H1 (cell line): ENCODE results near the gene WDFY1. TPM values are rescaled to one million over a fixed set of nuclear protein-coding genes. Genes with fewer than 3 reads are reported as not detected.

Experiments
- CTCF ChIA-PET: fragments of 300-600 bp; sonication (Branson Sonifier 250); formaldehyde crosslinking; loops from one replicate; lab custom pipeline; 2021; ENCODE audit not compliant: partially characterized antibody; lab: Charles Lee
- POLR2A ChIA-PET: fragments of 300-600 bp; sonication (Branson Sonifier 250); formaldehyde crosslinking; loops from one replicate; lab custom pipeline; 2021; ENCODE audit warnings: inconsistent platforms; ENCODE audit not compliant: partially characterized antibody; lab: Charles Lee
- DNase-seq, 2 experiments: peaks; one replicate each; pipeline versions ENCODE4 v3.0.0 to v3.0.0-alpha.2; 2010 to 2022; ENCODE audit warnings: low spot score in 2 of 2, low read depth in 1 of 2, mixed read lengths in 1 of 2
- FAIRE-seq: peaks from 2 replicates; lab custom pipeline; 2011; peaks lifted over from hg19 to GRCh38; lab: Jason Lieb, UNC
- H2AFZ ChIP-seq: 2 replicates; pipeline ENCODE4 v1.8.1; 2012; ENCODE audit warnings: low read length, inconsistent platforms
- H2AK5ac ChIP-seq: 2 replicates; pipeline ENCODE4 v1.6.1; 2013; ENCODE audit warnings: low read depth, low read length
- H2BK120ac ChIP-seq: replicated peaks from 2 replicates; pipeline ENCODE3; 2013; ENCODE audit warnings: low read depth, low read length, inconsistent platforms
- H2BK12ac ChIP-seq: 2 replicates; pipeline ENCODE4 v1.6.1; 2013; ENCODE audit warnings: low read depth, low read length
- H2BK15ac ChIP-seq: 2 replicates; pipeline ENCODE4 v1.6.1; 2013; ENCODE audit warnings: low read length
- H2BK20ac ChIP-seq: 2 replicates; pipeline ENCODE4 v1.6.1; 2013; ENCODE audit warnings: low read length
- H2BK5ac ChIP-seq: 2 replicates; pipeline ENCODE4 v1.6.1; 2013; ENCODE audit warnings: low read depth, low read length
- H3K14ac ChIP-seq: 2 replicates; pipeline ENCODE4 v1.6.1; 2013; ENCODE audit warnings: inconsistent platforms; ENCODE audit not compliant: insufficient read length
- H3K18ac ChIP-seq: 2 replicates; pipeline ENCODE4 v1.6.1; 2013; ENCODE audit warnings: low read length; ENCODE audit errors: extremely low read depth
- H3K23ac ChIP-seq: 2 replicates; pipeline ENCODE4 v1.6.1; 2013; ENCODE audit warnings: inconsistent platforms; ENCODE audit not compliant: insufficient read length
- H3K23me2 ChIP-seq: 2 replicates; pipeline ENCODE4 v1.6.1; 2013; ENCODE audit warnings: low read depth, low read length
- H3K27ac ChIP-seq: 2 replicates; pipeline ENCODE4 v1.6.1; 2011; ENCODE audit warnings: low read depth, low read length, inconsistent platforms
- H3K27me3 ChIP-seq, 4 experiments: replicated peaks in 1 of 4; 1 replicate in 1 of 4; 2 replicates in 3 of 4; pipeline versions ENCODE4 v1.6.1 to v1.8.1; 2011 to 2013; ENCODE audit warnings: low read length in 3 of 4, mild to moderate bottlenecking in 3 of 4, inconsistent platforms in 2 of 4, mixed read lengths in 2 of 4, moderate library complexity in 1 of 4; ENCODE audit not compliant: control insufficient read depth in 3 of 4, insufficient read depth in 3 of 4; ENCODE audit errors: extremely low read depth in 1 of 4
- H3K36me3 ChIP-seq, 4 experiments: 2 replicates each; pipeline versions ENCODE4 v1.6.1 to v1.8.1; 2011 to 2013; ENCODE audit warnings: mild to moderate bottlenecking in 4 of 4, low read length in 3 of 4, moderate library complexity in 2 of 4, control low read depth in 1 of 4, inconsistent platforms in 1 of 4; ENCODE audit not compliant: insufficient read depth in 4 of 4, control insufficient read depth in 2 of 4
- H3K4ac ChIP-seq: replicated peaks from 2 replicates; pipeline ENCODE3; 2013; ENCODE audit warnings: low read length, low read depth, mixed read lengths, inconsistent platforms; ENCODE audit not compliant: insufficient read length
- H3K4me1 ChIP-seq, 4 experiments: replicated peaks in 1 of 4; 1 replicate in 1 of 4; 2 replicates in 3 of 4; pipeline versions ENCODE4 v1.6.1 to v1.8.1; 2011 to 2013; ENCODE audit warnings: low read length in 3 of 4, inconsistent platforms in 2 of 4, mixed read lengths in 1 of 4; ENCODE audit not compliant: insufficient read depth in 4 of 4, control insufficient read depth in 3 of 4
- H3K4me2 ChIP-seq, 2 experiments: 2 replicates each; pipeline versions ENCODE4 v1.6.1 to v1.8.1; 2011 to 2013; ENCODE audit warnings: low read depth in 2 of 2, low read length in 2 of 2, control low read depth in 1 of 2, inconsistent platforms in 1 of 2, mild to moderate bottlenecking in 1 of 2; ENCODE audit not compliant: insufficient read depth in 1 of 2
- H3K4me3 ChIP-seq, 4 experiments: fragments of 200-600, 300-600 bp in 1 of 4; sonication (generic), shearing (Covaris generic), sonication (Bioruptor Twin) in 1 of 4; 2 replicates each; pipeline versions ENCODE4 v1.5.1 to v1.8.1; 2011 to 2016; ENCODE audit warnings: low read length in 4 of 4, low read depth in 3 of 4, control low read depth in 2 of 4, inconsistent platforms in 2 of 4, mild to moderate bottlenecking in 2 of 4, mixed read lengths in 1 of 4, moderate library complexity in 1 of 4; ENCODE audit not compliant: insufficient read depth in 2 of 4; ENCODE audit errors: extremely low read depth in 1 of 4
- H3K56ac ChIP-seq: replicated peaks from 2 replicates; pipeline ENCODE3; 2013; ENCODE audit warnings: low read depth, mild to moderate bottlenecking, mixed read lengths, low read length, inconsistent platforms; ENCODE audit not compliant: insufficient read length
- H3K79me1 ChIP-seq: 2 replicates; pipeline ENCODE4 v1.6.1; 2013; ENCODE audit warnings: low read depth, low read length, control low read depth
- H3K79me2 ChIP-seq, 2 experiments: 2 replicates each; pipeline versions ENCODE4 v1.6.1 to v1.8.1; 2012 to 2013; ENCODE audit warnings: low read length in 2 of 2, mild to moderate bottlenecking in 2 of 2, inconsistent platforms in 1 of 2; ENCODE audit not compliant: insufficient read depth in 2 of 2, control insufficient read depth in 1 of 2
- H3K9ac ChIP-seq, 4 experiments: replicated peaks in 1 of 4; 1 replicate in 1 of 4; 2 replicates in 3 of 4; pipeline versions ENCODE4 v1.6.1 to v1.8.1; 2011 to 2013; ENCODE audit warnings: low read depth in 3 of 4, low read length in 3 of 4, control low read depth in 2 of 4, mild to moderate bottlenecking in 2 of 4, moderate library complexity in 2 of 4, inconsistent platforms in 1 of 4; ENCODE audit errors: extremely low read depth in 1 of 4
- H3K9me3 ChIP-seq, 2 experiments: 2 replicates each; pipeline versions ENCODE4 v1.6.1 to v1.8.1; 2012 to 2013; ENCODE audit warnings: mild to moderate bottlenecking in 2 of 2, moderate library complexity in 2 of 2, control low read depth in 1 of 2, inconsistent platforms in 1 of 2, low read depth in 1 of 2, low read length in 1 of 2, mixed read lengths in 1 of 2; ENCODE audit not compliant: insufficient read depth in 2 of 2
- H4K20me1 ChIP-seq, 2 experiments: replicated peaks in 1 of 2; 2 replicates each; pipeline versions ENCODE3 to v1.8.1; 2011 to 2013; ENCODE audit warnings: inconsistent platforms in 2 of 2, low read length in 2 of 2, mild to moderate bottlenecking in 1 of 2; ENCODE audit not compliant: insufficient read depth in 2 of 2, control insufficient read depth in 1 of 2
- H4K5ac ChIP-seq: 2 replicates; pipeline ENCODE4 v1.6.1; 2013; ENCODE audit warnings: low read length, low read depth, mixed read lengths, inconsistent platforms; ENCODE audit not compliant: insufficient read length
- H4K8ac ChIP-seq: 2 replicates; pipeline ENCODE4 v1.8.0; 2013; ENCODE audit warnings: mild to moderate bottlenecking, moderate library complexity, low read length, inconsistent platforms; ENCODE audit not compliant: insufficient read depth; ENCODE audit errors: extremely low read depth
- H4K91ac ChIP-seq: replicated peaks from 2 replicates; pipeline ENCODE3; 2013; ENCODE audit warnings: low read length, mixed read lengths, inconsistent platforms; ENCODE audit not compliant: insufficient read length
- BRCA1 ChIP-seq: IDR thresholded peaks from 2 replicates; pipeline ENCODE4 v1.6.1; 2012; ENCODE audit warnings: low read depth, low read length, improper control_type of control experiment
- CBX8 ChIP-seq: fragments of 300-800, 300-1000 bp; sonication (generic); IDR thresholded peaks from 2 replicates; pipeline ENCODE4 v1.7.1; 2016; ENCODE audit warnings: low read depth, low read length, borderline replicate concordance
- CHD2 ChIP-seq: IDR thresholded peaks from 2 replicates; pipeline ENCODE4 v1.6.1; 2012; ENCODE audit warnings: low read length, improper control_type of control experiment
- EZH2 ChIP-seq: fragments of 200-600 bp; sonication (generic); IDR thresholded peaks from 2 replicates; pipeline ENCODE4 v1.7.1; 2012; ENCODE audit warnings: low read depth, mild to moderate bottlenecking, moderate library complexity, low read length, inconsistent platforms; ENCODE audit not compliant: severe bottlenecking
- MAFK ChIP-seq: IDR thresholded peaks from 2 replicates; pipeline ENCODE4 v1.6.1; 2012; ENCODE audit warnings: low read depth, mild to moderate bottlenecking, improper control_type of control experiment, low read length
- PHF8 ChIP-seq: fragments of 200-600 bp; sonication (generic); conservative IDR thresholded peaks from 2 replicates; pipeline ENCODE4 v1.7.1; 2012; ENCODE audit warnings: low read depth, mild to moderate bottlenecking, inconsistent platforms, low read length, moderate library complexity
- POLR2AphosphoS5 ChIP-seq: IDR thresholded peaks from 2 replicates; pipeline ENCODE4 v1.6.1; 2011; ENCODE audit warnings: low read depth, low read length
- POU5F1 ChIP-seq: IDR thresholded peaks from 2 replicates; pipeline ENCODE4 v1.6.1; 2011; ENCODE audit warnings: low read depth, mild to moderate bottlenecking, low read length, moderate library complexity
- RXRA ChIP-seq: IDR thresholded peaks from 2 replicates; pipeline ENCODE4 v1.6.1; 2011; ENCODE audit warnings: low read depth, mild to moderate bottlenecking, low read length, moderate library complexity; ENCODE audit not compliant: insufficient read depth
- SP2 ChIP-seq: IDR thresholded peaks from 2 replicates; pipeline ENCODE4 v1.6.1; 2012; ENCODE audit warnings: mild to moderate bottlenecking, low read length, inconsistent platforms
- SRF ChIP-seq: IDR thresholded peaks from 2 replicates; pipeline ENCODE4 v1.6.1; 2011; ENCODE audit warnings: mild to moderate bottlenecking, low read depth, low read length, moderate library complexity
- SUZ12 ChIP-seq: fragments of 200-600 bp; sonication (generic); IDR thresholded peaks from 2 replicates; pipeline ENCODE4 v1.6.1; 2012; ENCODE audit warnings: mild to moderate bottlenecking, inconsistent platforms, low read length, moderate library complexity, mixed read lengths
- TAF1 ChIP-seq: IDR thresholded peaks from 2 replicates; pipeline ENCODE4 v1.6.1; 2011; ENCODE audit warnings: mild to moderate bottlenecking, low read depth, low read length
- WGBS, 2 experiments: shearing (Covaris generic) in 1 of 2; methylation state at CpG; one replicate each; pipeline versions ENCODE4 v1.1.6 to v1.1.7; 2013 to 2015; ENCODE audit warnings: low lambda C conversion rate in 2 of 2, mixed read lengths in 2 of 2, inconsistent platforms in 1 of 2, low coverage in 1 of 2, missing lambda C conversion rate in 1 of 2; ENCODE audit not compliant: insufficient replicate concordance in 2 of 2, insufficient coverage in 1 of 2, insufficient read length in 1 of 2; ENCODE audit errors: extremely low coverage in 1 of 2, missing lambda C conversion rate in 1 of 2; 5-methylcytosine and 5-hydroxymethylcytosine counted together
- polyA plus RNA-seq, 7 experiments: library from polyadenylated mRNA; depleted of rRNA in 3 of 7; stranded (reverse) in 5 of 7; unstranded in 2 of 7; fragments of >200 nt in 5 of 7; fragments of 200-250 nt in 2 of 7; gene quantifications; 1 replicate in 5 of 7; 2 replicates in 1 of 7; 4 replicates in 1 of 7; pipeline versions ENCODE4 v1.2.1 to v1.2.3, GENCODE V29; 2011 to 2013; ENCODE audit warnings: missing spikeins in 2 of 7, mixed read lengths in 2 of 7
- total RNA-seq: library from RNA; stranded (reverse); fragmentation: NEBNext Ultra II Directional; extraction: Animal tissue kit (Norgen Biotek cat#: 25700); gene quantifications from 2 replicates; pipeline ENCODE4 v1.2.1, GENCODE V29; 2021
- TF ChIP-seq, protein P1 (sequence below): IDR thresholded peaks from 2 replicates; pipeline ENCODE4 v1.6.1; 2011; ENCODE audit warnings: low read length, improper control_type of control experiment

The WDFY1 gene
- total and polyA plus RNA-seq, 2 of the 8 experiments (the other 6 are each of a cell fraction or from before 2014, with no cell fraction given), result 68.4 to 94.7 TPM

DNA sequence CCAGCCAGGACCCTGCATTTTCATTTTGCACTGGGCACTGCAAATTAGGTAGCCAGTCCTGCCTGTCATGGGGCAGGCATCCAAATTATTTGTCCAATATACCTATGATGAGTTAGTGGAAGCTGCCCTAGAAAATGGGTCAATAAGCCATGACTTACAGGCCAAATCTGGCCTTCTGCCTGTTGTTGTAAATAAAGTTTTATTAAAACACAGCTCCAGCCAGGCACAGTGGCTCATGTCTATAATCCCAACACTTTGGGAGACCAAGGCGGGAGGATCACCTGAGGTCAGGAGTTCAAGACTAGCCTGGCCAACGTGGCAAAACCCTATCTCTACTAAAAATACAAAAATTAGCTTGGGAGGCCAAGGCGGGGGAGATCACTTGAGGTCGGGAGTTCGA lies 116.0 kb downstream of the WDFY1 start:
- Histone ChIP-seq H3K18ac (no peak overlapping the region), H3K4me3 (no peak overlapping the region), H2BK12ac (no peak overlapping the region), H2BK120ac (no peak overlapping the region), H4K5ac (no peak overlapping the region), H3K14ac (no peak overlapping the region), H3K79me1 (peaks cover 3% of the 10 kb centered on the region; the same call in 1 of the 2 replicates), H4K8ac (no peak overlapping the region), H3K9me3 (no peaks in the 10 kb centered on the region), H4K20me1 (peaks cover 0 to 1% of the 10 kb centered on the region in 2 experiments), H2AFZ (no peak overlapping the region), H3K79me2 (peaks cover 0 to 26% of the 10 kb centered on the region in 2 experiments; a peak in 2 of 4 replicates), H2BK20ac (no peak overlapping the region), H3K23ac (no peak overlapping the region), H4K91ac (no peak overlapping the region), H3K23me2 (no peaks in the 10 kb centered on the region), H3K4me1 (peaks cover 5 to 12% (median 10%) of the 10 kb centered on the region in 4 experiments; a peak in 5 of 7 replicates), H3K27ac (no peak overlapping the region), H3K4me2 (no peak overlapping the region), H3K27me3 (no peaks in the 10 kb centered on the region), H3K9ac (no peak overlapping the region), H3K36me3 (no peaks in the 10 kb centered on the region), H2BK5ac (no peak overlapping the region)
- FAIRE-seq (no peak), DNase-seq (no peak)
- CTCF ChIA-PET, result interaction anchor here (0.8 to 2.4 kb wide), 7 partner anchors 8 to 50 kb away, joined by 3 to 10 read pairs (median 4); partner anchors contain the start of gene AP1S3
- POLR2A ChIA-PET, result interaction anchor here (1.2 kb wide), 1 partner anchor 11 kb away, joined by 3 read pairs; no protein-coding TSS in a partner anchor
- 89% methylated on average over 5 of the region's 5 CpGs; no CpG with 5 or more reads in 1 of the 2 experiments for WGBS, 2 experiments
- TF ChIP-seq CHD2, result no peak
- no peak for TF ChIP-seq MAFK
- TF ChIP-seq, protein P1, sequence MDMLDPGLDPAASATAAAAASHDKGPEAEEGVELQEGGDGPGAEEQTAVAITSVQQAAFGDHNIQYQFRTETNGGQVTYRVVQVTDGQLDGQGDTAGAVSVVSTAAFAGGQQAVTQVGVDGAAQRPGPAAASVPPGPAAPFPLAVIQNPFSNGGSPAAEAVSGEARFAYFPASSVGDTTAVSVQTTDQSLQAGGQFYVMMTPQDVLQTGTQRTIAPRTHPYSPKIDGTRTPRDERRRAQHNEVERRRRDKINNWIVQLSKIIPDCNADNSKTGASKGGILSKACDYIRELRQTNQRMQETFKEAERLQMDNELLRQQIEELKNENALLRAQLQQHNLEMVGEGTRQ, result no peak
- no peak for TF ChIP-seq POLR2AphosphoS5
- no peak for TF ChIP-seq POU5F1
- no peak for TF ChIP-seq TAF1
- TF ChIP-seq SUZ12, result no peak
- no peak for TF ChIP-seq SP2
- TF ChIP-seq SRF, result no peak
- TF ChIP-seq CBX8, result no peak
- TF ChIP-seq RXRA, result no peak
- TF ChIP-seq PHF8, result no peak
- no peak for TF ChIP-seq BRCA1
- TF ChIP-seq EZH2, result no peak
- TF ChIP-seq, all 59 proteins: peak for 0
- H3K4ac ChIP-seq, result no peak overlapping the region
- H2BK15ac ChIP-seq, result no peak overlapping the region
- H2AK5ac ChIP-seq, result no peak overlapping the region
- no peak overlapping the region for H3K56ac ChIP-seq
